Activated CD4-positive, alpha-beta memory T cell treated with anti-CD3 and anti-CD28 coated beads, Interleukin-2, amount 10 ng/mL, durations not matched to agents 7 days and 5 days (primary cell): ENCODE results near the gene CYP3A5. TPM values are rescaled to one million over a fixed set of nuclear protein-coding genes. Genes with fewer than 3 reads are reported as not detected.
A peak's percentile ranks its signal among the peaks of the same experiment; 100 is the strongest.

ENCODE experiments used
- CTCF ChIA-PET: fragments of 350-600 bp; sonication (Branson Sonifier 250); formaldehyde crosslinking; loops from one replicate; lab custom pipeline; 2021; ENCODE audit warnings: antibody characterized with exemption, inconsistent platforms; lab: Charles Lee
- POLR2A ChIA-PET: fragments of 350-600 bp; sonication (Branson Sonifier 250); formaldehyde crosslinking; loops from one replicate; lab custom pipeline; 2021; ENCODE audit warnings: antibody characterized with exemption; lab: Charles Lee
- DNase-seq: peaks from one replicate; pipeline ENCODE4 v3.0.0-alpha.2; 2020
- H3K27ac Mint-ChIP-seq: one replicate; pipeline ENCODE4 v1.8.0; 2021; ENCODE audit warnings: mild to moderate bottlenecking, mixed read lengths
- H3K27me3 Mint-ChIP-seq: one replicate; pipeline ENCODE4 v1.8.0; 2021; ENCODE audit warnings: mixed read lengths
- H3K36me3 Mint-ChIP-seq: one replicate; pipeline ENCODE4 v1.8.0; 2021; ENCODE audit warnings: low read depth, mixed read lengths
- H3K4me1 Mint-ChIP-seq: one replicate; pipeline ENCODE4 v1.8.0; 2021; ENCODE audit warnings: mixed read lengths
- H3K4me3 Mint-ChIP-seq: one replicate; pipeline ENCODE4 v1.8.0; 2021; ENCODE audit warnings: mild to moderate bottlenecking, mixed read lengths
- H3K9me3 Mint-ChIP-seq: one replicate; pipeline ENCODE4 v1.8.0; 2021; ENCODE audit warnings: mixed read lengths
- total RNA-seq, 2 experiments: library from RNA; stranded (reverse); gene quantifications; one replicate each; pipeline ENCODE4 v1.2.3, GENCODE V29; 2021

Gene CYP3A5
- total RNA-seq, 2 experiments from 2014 or later, result not detected

- peak overlapping the region; percentile 85 for H3K27ac Mint-ChIP-seq
- ChIA-PET POLR2A (interaction anchor here (1.2 to 2.6 kb wide), 4 partner anchors 10 to 293 kb away, joined by 3 to 19 read pairs (median 12); partner anchors contain the start of genes ZNF655 and ZSCAN25), CTCF (interaction anchor here (0.5 to 1.7 kb wide), 2 partner anchors 8 to 430 kb away, joined by 3 to 7 read pairs; no protein-coding TSS in a partner anchor)
- peaks cover 91% of the 10 kb centered on the region for H3K36me3 Mint-ChIP-seq
- H3K4me3 Mint-ChIP-seq, result peak overlapping the region; percentile 73
- no peaks in the 10 kb centered on the region for H3K9me3 Mint-ChIP-seq
- H3K4me1 Mint-ChIP-seq, result peaks cover 53% of the 10 kb centered on the region
- DNase-seq, result no peak
- no peaks in the 10 kb centered on the region for H3K27me3 Mint-ChIP-seq
Measured at GRCh38 chr7:99625321-99625720, 54.5 kb downstream of the CYP3A5 start.

GRCh38 chr7:99624484-99624883 lies 55.3 kb downstream of the CYP3A5 start:
- Mint-ChIP-seq H3K27ac (peak overlapping the region; percentile 85), H3K4me1 (peaks cover 56% of the 10 kb centered on the region), H3K4me3 (peak overlapping the region; percentile 73), H3K27me3 (no peaks in the 10 kb centered on the region), H3K36me3 (peaks cover 91% of the 10 kb centered on the region), H3K9me3 (no peaks in the 10 kb centered on the region)
- DNase-seq, result peak; percentile 83
- CTCF ChIA-PET, result interaction anchor here (1.1 to 1.7 kb wide), 2 partner anchors 9 to 1082 kb away, joined by 4 to 7 read pairs; partner anchors contain the start of gene POP7
- POLR2A ChIA-PET, result interaction anchor here (0.7 to 2.6 kb wide), 12 partner anchors 9 to 391 kb away, joined by 3 to 19 read pairs (median 4); partner anchors contain the start of genes FAM200A, TRIM4, ZKSCAN1 and ZKSCAN5

DNA sequence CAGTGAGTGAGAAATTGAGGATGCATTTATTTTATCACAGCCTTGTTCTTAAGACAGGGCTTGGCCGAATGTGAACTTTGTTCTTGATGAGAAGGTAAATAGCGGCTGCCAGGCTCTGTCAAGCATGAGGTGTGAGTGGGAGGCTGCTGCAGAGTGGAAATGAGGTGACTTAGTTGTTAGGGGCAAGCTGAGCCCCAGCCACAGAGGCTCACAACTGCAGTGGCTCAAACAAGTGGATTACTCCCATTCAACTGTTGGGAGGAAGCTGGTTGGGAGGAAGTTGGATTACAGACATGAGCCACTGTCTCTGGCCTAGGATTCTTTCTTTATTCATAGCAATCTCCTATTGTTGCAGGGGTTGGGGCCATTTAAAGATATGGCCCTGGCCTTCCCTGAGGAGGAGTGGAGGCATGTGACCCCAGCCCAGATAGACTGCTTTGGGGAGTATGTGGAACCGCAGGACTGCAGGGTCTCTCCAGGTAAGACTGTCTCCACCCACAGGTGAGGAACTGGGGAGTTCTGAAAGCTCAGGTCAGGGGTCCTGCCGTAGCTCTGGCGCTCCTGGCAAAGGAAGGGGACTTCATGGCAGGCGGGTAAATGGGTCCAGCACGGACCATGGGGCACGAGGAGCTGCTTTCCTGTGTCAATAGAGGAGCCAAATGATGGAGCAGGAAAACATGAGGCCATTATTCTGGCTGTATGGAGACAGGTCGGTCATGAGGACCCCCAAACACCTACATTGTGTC lies 55.9 kb downstream of the CYP3A5 start:
- H3K4me1 Mint-ChIP-seq, result peaks cover 61% of the 10 kb centered on the region
- no peaks in the 10 kb centered on the region for H3K9me3 Mint-ChIP-seq
- POLR2A ChIA-PET, result interaction anchor here (0.7 to 2.6 kb wide), 11 partner anchors 8 to 391 kb away, joined by 3 to 19 read pairs (median 5); partner anchors contain the start of genes FAM200A, TRIM4, ZKSCAN1 and ZKSCAN5
- H3K27me3 Mint-ChIP-seq, result no peaks in the 10 kb centered on the region
- H3K4me3 Mint-ChIP-seq, result peak overlapping the region; percentile 73
- peaks cover 92% of the 10 kb centered on the region for H3K36me3 Mint-ChIP-seq
- DNase-seq, result no peak
- peak overlapping the region; percentile 85 for H3K27ac Mint-ChIP-seq
- CTCF ChIA-PET, result interaction anchor here (1.1 to 1.7 kb wide), 2 partner anchors 9 to 1082 kb away, joined by 4 to 7 read pairs; partner anchors contain the start of gene POP7

DNA sequence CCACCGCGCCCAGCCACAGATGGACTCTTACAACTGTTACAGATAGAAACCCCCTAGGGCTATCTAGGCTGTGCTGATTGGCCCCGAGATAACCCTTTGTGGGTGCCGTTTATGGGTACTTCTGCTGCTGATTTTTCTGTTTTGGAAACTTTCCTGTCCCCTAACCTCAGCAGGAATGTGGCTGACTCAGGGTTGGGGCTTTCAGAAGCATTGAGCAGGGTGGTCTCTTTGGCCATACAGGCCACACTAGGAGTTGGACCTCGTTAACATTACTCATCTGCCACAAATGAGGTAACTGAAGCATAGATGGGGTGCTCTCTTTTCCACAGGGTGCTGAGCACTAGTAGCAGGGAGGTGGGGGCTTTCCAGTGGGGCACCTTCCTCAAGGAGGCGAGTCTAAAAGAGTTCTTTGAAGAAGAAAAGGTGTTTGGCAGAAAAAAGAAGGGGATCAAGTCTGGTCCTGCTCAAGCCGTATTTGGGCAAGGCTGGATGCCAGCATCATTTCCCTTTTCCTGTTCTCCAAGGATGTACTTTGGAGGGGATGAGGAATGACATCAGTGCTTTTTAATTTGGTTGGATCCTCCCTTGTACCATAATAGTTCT lies 56.6 kb downstream of the CYP3A5 start:
- H3K4me1 Mint-ChIP-seq, result peaks cover 68% of the 10 kb centered on the region

GRCh38 chr7:99622596-99622995 lies 57.2 kb downstream of the CYP3A5 start:
- CTCF ChIA-PET, result no interaction called here
- DNase-seq, result no peak
- Mint-ChIP-seq H3K9me3 (no peaks in the 10 kb centered on the region), H3K27me3 (no peaks in the 10 kb centered on the region), H3K27ac (peak overlapping the region; percentile 85), H3K4me1 (peaks cover 74% of the 10 kb centered on the region), H3K4me3 (no peak overlapping the region), H3K36me3 (peaks cover 93% of the 10 kb centered on the region)
- POLR2A ChIA-PET, result interaction anchor here (2.6 kb wide), 1 partner anchor 64 kb away, joined by 9 read pairs; the partner anchor contains the start of gene ZNF655

More for the DNA sequence above, 56.6 kb downstream of the CYP3A5 start:
- CTCF ChIA-PET, result no interaction called here
- H3K4me3 Mint-ChIP-seq, result peak overlapping the region; percentile 9
- H3K36me3 Mint-ChIP-seq, result peaks cover 92% of the 10 kb centered on the region
- no peaks in the 10 kb centered on the region for H3K9me3 Mint-ChIP-seq
- peak overlapping the region; percentile 85 for H3K27ac Mint-ChIP-seq
- no peak for DNase-seq
- POLR2A ChIA-PET, result interaction anchor here (1.5 to 2.6 kb wide), 2 partner anchors 64 to 66 kb away, joined by 5 to 19 read pairs; partner anchors contain the start of gene ZNF655
- H3K27me3 Mint-ChIP-seq, result no peaks in the 10 kb centered on the region

GRCh38 chr7:99621271-99621670 lies 58.5 kb downstream of the CYP3A5 start:
- no peaks in the 10 kb centered on the region for H3K27me3 Mint-ChIP-seq
- peaks cover 85% of the 10 kb centered on the region for H3K36me3 Mint-ChIP-seq
- peak overlapping the region; percentile 13 for H3K27ac Mint-ChIP-seq
- peaks cover 80% of the 10 kb centered on the region for H3K4me1 Mint-ChIP-seq
- no peaks in the 10 kb centered on the region for H3K9me3 Mint-ChIP-seq
- CTCF ChIA-PET, result no interaction called here
- no peak for DNase-seq
- no peak overlapping the region for H3K4me3 Mint-ChIP-seq
- POLR2A ChIA-PET, result interaction anchor here (0.6 to 2.6 kb wide), 4 partner anchors 9 to 69 kb away, joined by 3 to 9 read pairs (median 3); partner anchors contain the start of genes FAM200A and ZNF655

DNA sequence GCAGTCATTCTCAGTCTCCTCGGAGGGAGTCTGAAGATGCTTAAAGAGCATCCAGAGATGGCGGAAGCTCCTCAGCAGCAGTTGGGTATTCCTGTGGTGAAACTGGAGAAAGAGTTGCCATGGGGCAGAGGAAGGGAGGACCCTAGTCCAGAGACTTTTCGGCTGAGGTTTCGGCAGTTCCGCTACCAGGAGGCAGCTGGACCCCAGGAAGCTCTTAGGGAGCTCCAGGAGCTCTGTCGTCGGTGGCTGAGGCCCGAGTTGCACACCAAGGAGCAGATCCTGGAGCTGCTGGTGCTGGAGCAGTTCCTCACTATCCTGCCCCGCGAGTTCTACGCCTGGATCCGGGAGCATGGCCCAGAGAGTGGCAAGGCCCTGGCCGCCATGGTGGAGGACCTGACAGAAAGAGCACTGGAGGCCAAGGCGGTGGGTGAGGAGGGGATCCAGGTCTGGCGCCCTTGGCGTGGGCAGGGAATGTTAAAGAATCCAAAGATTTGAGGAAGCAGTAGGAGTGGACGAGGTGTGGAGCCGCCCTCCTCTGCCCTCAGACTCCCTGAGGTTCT lies 60.1 kb downstream of the CYP3A5 start:
- Mint-ChIP-seq H3K36me3 (peaks cover 69% of the 10 kb centered on the region), H3K4me3 (no peak overlapping the region), H3K27me3 (peaks cover 2% of the 10 kb centered on the region), H3K27ac (no peak overlapping the region), H3K9me3 (no peaks in the 10 kb centered on the region), H3K4me1 (peaks cover 76% of the 10 kb centered on the region)
- no peak for DNase-seq
- CTCF ChIA-PET, result no interaction called here
- POLR2A ChIA-PET, result interaction anchor here (1.3 kb wide), 1 partner anchor 61 kb away, joined by 3 read pairs; the partner anchor contains the start of gene ZNF655

DNA sequence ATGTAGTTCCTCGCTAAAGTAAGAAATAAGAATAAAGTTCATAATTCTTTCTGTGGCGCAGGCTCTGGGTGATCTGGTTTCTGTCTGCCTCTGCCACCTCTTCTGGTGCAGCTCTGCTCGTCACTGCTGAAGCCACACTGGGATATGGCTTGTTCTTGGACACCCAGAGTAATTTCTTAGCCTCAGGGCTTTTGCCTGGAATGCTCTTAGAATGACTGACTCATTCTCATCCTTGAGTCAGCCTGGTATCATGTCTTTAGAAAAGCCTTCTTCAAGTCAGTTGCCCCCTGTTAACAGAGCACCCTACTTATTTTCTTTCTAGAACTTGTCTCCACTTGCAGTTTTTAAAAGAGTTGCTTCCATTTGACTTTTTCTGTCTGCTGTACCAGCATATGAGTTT lies 61.1 kb downstream of the CYP3A5 start:
- peaks cover 60% of the 10 kb centered on the region for H3K36me3 Mint-ChIP-seq
- H3K4me3 Mint-ChIP-seq, result peak overlapping the region; percentile 89
- peaks cover 2% of the 10 kb centered on the region for H3K27me3 Mint-ChIP-seq
- ChIA-PET CTCF (no interaction called here), POLR2A (interaction anchor here (1.3 to 3.5 kb wide), 2 partner anchors 60 to 119 kb away, joined by 3 to 21 read pairs; partner anchors contain the start of genes ZNF394 and ZNF655)
- peaks cover 69% of the 10 kb centered on the region for H3K4me1 Mint-ChIP-seq
- H3K9me3 Mint-ChIP-seq, result no peaks in the 10 kb centered on the region
- DNase-seq, result no peak
- H3K27ac Mint-ChIP-seq, result no peak overlapping the region

GRCh38 chr7:99617192-99617781 lies 62.5 kb downstream of the CYP3A5 start:
- peaks cover 55% of the 10 kb centered on the region for H3K4me1 Mint-ChIP-seq
- no peaks in the 10 kb centered on the region for H3K9me3 Mint-ChIP-seq
- peak overlapping the region; percentile 89 for H3K4me3 Mint-ChIP-seq
- no peak for DNase-seq
- ChIA-PET CTCF (interaction anchor here (0.9 to 1.0 kb wide), 2 partner anchors 13 to 113 kb away, joined by 3 to 4 read pairs; partner anchors contain the start of gene ZKSCAN5), POLR2A (interaction anchor here (1.0 to 3.7 kb wide), 11 partner anchors 10 to 483 kb away, joined by 3 to 42 read pairs (median 4); partner anchors contain the start of genes MCM7, TMEM225B, ZKSCAN5 and ZNF394)
- H3K27ac Mint-ChIP-seq, result peak overlapping the region; percentile 86
- peaks cover 45% of the 10 kb centered on the region for H3K36me3 Mint-ChIP-seq
- H3K27me3 Mint-ChIP-seq, result peaks cover 2% of the 10 kb centered on the region

DNA sequence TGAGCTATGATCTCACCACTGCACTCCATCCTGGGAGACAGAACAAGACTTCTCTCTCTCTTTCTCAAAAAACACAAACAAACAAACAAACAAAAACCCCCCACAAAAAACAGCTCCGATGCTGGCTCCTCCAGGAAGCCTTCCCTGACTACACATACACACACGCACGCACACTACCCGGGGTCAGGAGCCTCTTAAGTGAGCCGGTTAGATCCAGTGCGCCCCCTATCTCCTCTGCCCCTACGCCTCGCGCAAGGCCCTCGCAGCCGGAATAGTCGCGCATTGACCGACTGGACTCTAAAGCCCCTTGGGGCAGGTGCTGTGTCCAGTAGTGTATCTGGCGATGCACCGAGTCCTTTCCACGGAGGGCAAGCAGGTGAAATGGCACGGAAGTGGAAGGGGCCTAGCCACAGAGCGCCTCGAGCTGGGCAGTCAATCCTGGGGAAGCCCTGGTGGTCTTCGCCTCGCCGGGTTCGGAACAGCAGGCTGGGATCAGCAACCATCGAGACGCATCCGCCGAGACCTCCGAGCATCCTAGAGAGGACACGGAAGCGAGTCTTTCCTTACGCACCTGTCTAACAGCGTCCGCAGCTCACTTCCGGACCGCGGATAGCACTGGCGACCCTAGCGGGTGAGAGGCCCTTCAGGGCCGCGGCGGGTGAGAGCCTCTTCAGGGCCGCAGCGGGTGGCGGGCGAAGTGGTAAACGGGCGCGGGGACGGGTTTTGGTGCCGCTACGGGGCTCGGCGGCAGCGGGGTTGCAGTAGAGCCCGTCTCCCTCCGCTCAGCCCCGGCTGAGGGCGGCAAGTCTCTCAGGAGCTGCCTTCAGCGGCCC lies 63.2 kb downstream of the CYP3A5 start, which contains the start of gene ZSCAN25:
Gene ZSCAN25 (plus strand): TSS at position 588 of the 833 bp plus-strand sequence. CDS start 2,661 bp downstream, outside the sequence.
- Mint-ChIP-seq H3K4me3 (peak within 1 kb of the TSS; percentile 89), H3K27ac (peak within 1 kb of the TSS; percentile 86), H3K36me3 (peaks cover 39% of the 10 kb centered on the region), H3K27me3 (peaks cover 2% of the 10 kb centered on the region), H3K4me1 (peaks cover 53% of the 10 kb centered on the region), H3K9me3 (no peaks in the 10 kb centered on the region)
- CTCF ChIA-PET, result interaction anchor here (0.9 to 1.2 kb wide), 3 partner anchors 14 to 112 kb away, joined by 3 to 4 read pairs (median 3); partner anchors contain the start of genes FAM200A and ZKSCAN5
- peak; percentile 87 for DNase-seq
- POLR2A ChIA-PET, result interaction anchor here (0.6 to 3.7 kb wide), 16 partner anchors 8 to 303 kb away, joined by 3 to 42 read pairs (median 4); partner anchors contain the start of genes BUD31, PDAP1, TMEM225B and ZKSCAN5

GRCh38 chr7:99615989-99616358 lies 63.8 kb downstream of the CYP3A5 start:
- H3K4me3 Mint-ChIP-seq, result peak overlapping the region; percentile 89
- CTCF ChIA-PET, result interaction anchor here (1.2 kb wide), 2 partner anchors 64 to 375 kb away, joined by 3 to 4 read pairs; partner anchors contain the start of gene FAM200A
- peaks cover 2% of the 10 kb centered on the region for H3K27me3 Mint-ChIP-seq
- POLR2A ChIA-PET, result interaction anchor here (1.1 to 3.7 kb wide), 12 partner anchors 9 to 207 kb away, joined by 3 to 42 read pairs (median 6); partner anchors contain the start of genes BUD31, PDAP1, TMEM225B and ZKSCAN5
- H3K4me1 Mint-ChIP-seq, result peaks cover 47% of the 10 kb centered on the region
- no peak for DNase-seq
- no peaks in the 10 kb centered on the region for H3K9me3 Mint-ChIP-seq
- peak overlapping the region; percentile 86 for H3K27ac Mint-ChIP-seq
- peaks cover 33% of the 10 kb centered on the region for H3K36me3 Mint-ChIP-seq
